Endothelial cell of hepatic sinusoid (primary cell): ENCODE results near the gene ARV1.

Experiments used
- in situ Hi-C: cut with HindIII; loops from 2 replicates; pipeline ENCODE4 v1.10.0; 2017; ENCODE audit warnings: low sequenced_read_pairs

ARV1 gene

DNA sequence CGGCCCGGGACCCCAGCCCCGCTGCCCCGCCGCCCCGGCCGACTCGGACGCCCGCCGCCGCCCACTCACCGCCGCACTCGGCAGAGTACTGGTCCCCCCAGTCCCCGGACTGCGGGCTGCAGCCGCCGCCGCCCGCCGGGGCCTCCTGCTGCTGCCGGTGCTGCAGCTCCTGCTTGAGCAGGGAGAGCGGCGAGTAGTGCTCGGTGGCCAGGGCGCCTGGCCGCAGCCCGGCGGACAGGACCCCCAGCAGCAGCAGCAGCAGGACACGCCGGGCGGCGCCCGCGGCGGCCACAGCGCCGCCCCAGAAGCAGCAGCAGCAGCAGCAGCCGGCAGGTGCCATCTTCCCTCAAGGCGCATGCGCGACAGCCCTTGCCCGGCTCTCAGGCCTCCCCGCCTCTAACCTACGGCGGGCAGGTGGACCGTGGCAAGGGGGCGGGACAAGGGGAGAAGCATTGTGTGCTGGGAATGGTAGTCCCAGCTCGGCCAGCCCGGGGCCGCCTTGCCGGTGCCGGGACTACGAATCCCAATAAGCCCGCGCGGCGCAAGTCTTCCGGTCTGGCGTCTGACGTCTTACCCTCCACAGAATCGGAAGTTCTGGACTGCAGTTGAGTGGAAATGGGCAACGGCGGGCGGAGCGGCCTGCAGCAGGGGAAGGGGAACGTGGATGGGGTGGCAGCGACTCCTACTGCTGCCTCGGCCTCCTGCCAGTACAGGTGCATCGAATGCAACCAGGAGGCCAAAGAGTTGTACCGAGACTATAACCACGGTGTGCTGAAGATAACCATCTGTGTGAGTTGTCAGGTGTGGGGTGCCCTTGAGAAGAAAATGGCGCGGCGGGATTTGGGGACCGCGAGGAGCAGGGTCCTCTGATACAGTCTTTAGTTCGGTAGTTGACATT is at the start of gene ARV1, which contains the start of gene TTC13:
Gene ARV1 (plus strand): TSS at position 604 of the 898 bp plus-strand sequence. CDS start 12 bp downstream, at position 616.
Gene TTC13 (minus strand): TSS at position 371 of the 898 bp plus-strand sequence. CDS start 31 bp downstream, at position 340.
- in situ Hi-C loops = no loop called here

- in situ Hi-C loops = no loop called here
These were observed 47.9 kb upstream of the ARV1 start for GRCh38 chr1:230930986-230931385.

DNA sequence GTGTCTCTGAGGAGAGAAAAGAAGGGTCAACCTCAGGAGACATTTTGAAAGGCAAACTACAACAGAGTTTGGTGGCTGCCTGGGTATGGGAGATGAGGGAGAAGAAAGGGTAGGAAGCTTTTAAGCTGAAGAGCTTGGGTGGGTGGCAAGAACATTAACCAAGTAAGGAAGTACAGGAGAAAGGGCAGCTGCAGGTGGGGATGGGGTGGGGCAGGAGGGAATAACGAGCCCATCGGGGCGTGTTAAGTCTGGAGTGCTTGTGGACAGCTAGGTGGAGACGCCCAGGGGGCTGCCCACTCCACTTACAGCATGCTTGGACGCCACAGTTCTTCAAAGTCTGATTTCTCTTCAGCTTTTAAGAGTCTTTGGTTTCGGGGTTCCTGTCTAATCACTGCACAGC is 43.0 kb upstream of the ARV1 start:
- in situ Hi-C loops = no loop called here

DNA sequence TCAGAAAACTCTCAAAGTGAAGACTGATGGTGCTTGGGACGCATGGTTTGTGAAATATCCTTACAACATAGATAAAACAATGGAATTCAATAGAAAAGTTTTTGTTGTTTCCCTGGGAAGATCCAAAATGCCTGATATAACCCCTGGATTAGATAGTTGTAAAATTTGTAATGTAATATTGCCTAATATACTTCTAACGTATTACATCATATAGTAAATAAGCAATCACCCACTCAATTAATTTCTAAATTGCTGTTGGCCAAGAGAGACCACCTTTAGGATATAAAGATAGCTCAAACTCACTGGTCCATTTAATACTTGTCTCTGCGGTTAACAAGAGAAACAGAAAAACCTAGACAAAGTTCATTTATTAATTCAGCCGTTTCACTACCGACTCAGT is 42.4 kb upstream of the ARV1 start:
- in situ Hi-C loops = no loop called here

DNA sequence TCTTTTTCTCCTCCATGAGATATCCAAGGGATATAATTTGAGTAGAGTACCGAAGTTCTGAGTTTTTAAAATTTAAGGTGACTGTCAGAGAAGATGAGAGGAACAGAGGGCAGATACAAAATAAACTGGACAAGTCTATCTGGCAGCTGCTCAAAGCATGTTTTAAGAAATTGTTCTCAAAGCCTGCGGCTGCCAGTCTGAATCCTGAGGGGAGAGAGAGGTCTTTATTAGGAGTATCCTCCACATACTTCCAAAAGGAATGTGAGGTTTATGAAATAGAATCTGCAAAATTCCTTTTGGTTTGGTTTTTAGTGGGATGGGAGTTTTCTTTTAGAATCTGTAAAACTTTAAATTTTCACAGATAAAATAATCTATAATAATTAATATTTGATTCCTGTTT is 41.5 kb upstream of the ARV1 start:
- in situ Hi-C loops = no loop called here

- in situ Hi-C loops = no loop called here
These were observed 39.9 kb upstream of the ARV1 start for GRCh38 chr1:230938924-230939368.

DNA sequence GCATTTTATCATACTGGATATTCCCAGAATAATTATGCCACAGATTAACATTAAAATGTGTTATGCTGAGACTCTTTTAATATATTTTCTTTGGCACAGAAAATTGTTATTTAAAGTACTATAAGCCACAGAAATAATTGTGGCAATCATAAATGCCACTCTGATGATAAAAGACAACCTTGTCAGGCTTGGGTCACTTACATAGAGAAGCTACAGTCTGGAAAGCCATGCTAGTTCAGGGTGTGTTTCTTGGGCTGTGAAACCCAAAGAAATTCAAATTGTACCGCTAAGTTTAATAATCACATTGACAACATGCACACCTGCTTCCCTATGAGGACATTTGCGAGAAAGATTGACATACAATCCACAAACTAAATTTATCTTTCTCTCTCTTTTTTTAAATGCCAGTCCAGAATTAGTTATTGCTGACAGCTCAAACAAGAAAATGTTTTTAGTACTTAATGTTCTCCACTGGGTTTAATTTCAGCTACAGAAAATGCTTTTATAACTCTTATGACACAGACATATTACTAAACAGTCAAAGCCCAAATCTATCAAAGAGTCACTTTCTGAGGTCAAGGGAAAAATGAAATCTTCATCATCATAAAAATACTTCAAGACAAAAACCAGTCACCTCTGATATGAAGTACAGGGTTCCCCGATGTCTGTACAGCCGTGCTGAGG is 38.9 kb upstream of the ARV1 start:
- in situ Hi-C loops = no loop called here

- in situ Hi-C loops = no loop called here
These were observed 38.0 kb upstream of the ARV1 start for GRCh38 chr1:230940848-230941247.

DNA sequence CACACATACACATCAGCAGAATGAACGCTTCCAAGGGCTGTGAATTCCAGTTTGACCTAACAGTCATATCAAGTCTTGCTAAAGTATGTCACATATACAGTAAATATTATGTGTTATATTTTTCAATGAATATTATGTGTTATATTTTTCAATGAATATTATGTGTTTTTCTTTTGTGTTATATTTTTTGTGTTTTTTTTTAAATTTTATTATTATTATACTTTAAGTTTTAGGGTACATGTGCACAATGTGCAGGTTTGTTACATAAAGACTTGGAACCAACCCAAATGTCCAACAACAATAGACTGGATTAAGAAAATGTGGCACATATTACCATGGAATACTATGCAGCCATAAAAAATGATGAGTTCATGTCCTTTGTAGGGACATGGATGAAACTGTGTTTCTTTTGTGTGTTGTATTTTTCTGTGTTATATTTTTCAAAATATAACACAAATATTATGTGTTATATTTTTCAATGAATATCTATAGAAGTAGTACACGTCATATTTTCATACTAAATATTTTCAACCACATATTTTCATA is 35.8 kb upstream of the ARV1 start:
- in situ Hi-C loops = no loop called here

- in situ Hi-C loops = no loop called here
These were observed 30.6 kb upstream of the ARV1 start for GRCh38 chr1:230948301-230948700.

GRCh38 chr1:230948903-230949302 is 30.0 kb upstream of the ARV1 start:
- in situ Hi-C loops = no loop called here

DNA sequence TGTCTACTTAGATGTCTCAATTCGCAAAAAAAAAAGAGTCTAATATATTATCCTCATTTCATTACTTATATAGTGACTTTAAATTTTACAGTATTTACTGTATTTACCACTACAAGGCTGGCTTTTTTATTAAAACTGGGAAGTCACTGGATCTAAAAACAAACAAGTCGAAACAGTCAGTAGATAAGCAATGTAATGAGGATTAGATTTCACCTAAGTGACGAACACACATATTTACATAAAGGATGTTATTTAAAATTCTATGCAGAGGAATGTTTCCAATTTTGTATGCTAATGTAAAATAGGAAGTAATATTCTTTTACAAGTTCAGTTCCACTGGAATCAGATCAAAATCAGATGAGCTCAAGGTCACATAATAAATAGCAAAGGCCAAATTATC is 28.5 kb upstream of the ARV1 start:
- in situ Hi-C loops = loop anchor here (10.0 kb wide), 1 partner anchor 64 kb away; no protein-coding TSS in a partner anchor

- in situ Hi-C loops = loop anchor here (10.0 kb wide), 1 partner anchor 57 kb away; no protein-coding TSS in a partner anchor
These were observed 21.3 kb upstream of the ARV1 start for GRCh38 chr1:230957580-230957989.

DNA sequence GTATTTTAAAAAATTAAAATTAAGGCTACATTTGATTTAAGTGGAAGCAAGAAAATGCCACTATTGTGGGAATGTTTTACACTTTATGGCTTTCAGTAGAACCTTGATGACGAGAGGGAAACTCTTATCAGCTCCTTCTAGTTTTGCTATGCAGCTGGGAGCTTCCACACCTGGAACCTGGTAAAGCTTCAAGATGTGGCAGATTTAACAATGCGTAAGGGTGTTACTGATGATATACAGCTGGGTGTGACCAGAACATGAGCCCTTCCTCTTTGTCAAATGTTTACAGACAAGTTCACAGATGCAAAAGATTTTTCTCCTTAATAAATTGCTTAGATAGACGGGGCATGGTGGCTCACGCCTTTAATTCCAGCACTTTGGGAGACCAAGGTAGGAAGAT is 20.5 kb upstream of the ARV1 start:
- in situ Hi-C loops = loop anchor here (10.0 kb wide), 1 partner anchor 56 kb away; no protein-coding TSS in a partner anchor

- in situ Hi-C loops = no loop called here
These were observed 14.0 kb upstream of the ARV1 start for GRCh38 chr1:230964896-230965295.

GRCh38 chr1:230965535-230965934 is 13.4 kb upstream of the ARV1 start:
- in situ Hi-C loops = no loop called here

DNA sequence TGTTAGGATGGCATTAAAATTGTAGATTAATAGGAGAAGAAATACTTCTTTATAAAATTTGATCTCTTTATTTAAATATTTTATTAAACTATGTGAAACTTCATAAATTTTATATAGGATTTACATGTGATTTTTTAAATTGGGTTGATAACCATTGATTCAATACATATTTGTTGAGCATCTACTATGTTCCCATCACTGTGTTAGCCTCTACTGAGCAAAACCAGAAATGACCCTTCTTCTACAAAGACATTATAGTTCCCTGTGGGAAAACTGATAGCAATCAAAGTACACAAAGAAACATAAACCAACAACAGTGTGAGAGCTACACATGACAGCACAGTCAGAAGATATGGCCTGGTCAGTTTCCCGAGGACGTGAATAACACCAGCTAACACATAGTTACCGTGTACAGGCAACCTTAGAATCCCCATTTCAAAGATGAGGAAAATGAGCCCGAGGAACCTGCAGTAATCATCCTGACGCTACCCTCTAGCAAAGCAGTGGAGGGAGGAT is 12.5 kb upstream of the ARV1 start:
- in situ Hi-C loops = no loop called here

DNA sequence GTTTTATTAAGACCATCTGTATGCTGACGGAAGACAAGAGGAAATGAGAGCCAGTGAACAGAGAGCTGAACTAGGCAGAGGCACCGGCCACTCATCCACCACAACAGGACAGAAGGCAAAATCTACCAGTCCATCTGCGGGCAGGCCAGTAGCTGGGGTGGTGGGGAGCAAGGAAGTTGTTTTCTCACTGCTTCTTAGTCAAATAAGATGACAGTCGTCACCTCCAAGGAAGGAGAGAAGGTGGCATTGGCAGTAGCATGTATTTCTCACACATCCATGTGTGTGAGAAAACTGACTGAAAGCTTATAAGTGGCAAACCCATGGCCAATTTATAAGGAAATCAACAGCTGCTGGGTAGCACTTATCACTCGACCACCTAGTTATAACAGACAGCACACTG is 8.5 kb upstream of the ARV1 start:
- in situ Hi-C loops = loop anchor here (5.0 kb wide), 1 partner anchor 83 kb away; no protein-coding TSS in a partner anchor

DNA sequence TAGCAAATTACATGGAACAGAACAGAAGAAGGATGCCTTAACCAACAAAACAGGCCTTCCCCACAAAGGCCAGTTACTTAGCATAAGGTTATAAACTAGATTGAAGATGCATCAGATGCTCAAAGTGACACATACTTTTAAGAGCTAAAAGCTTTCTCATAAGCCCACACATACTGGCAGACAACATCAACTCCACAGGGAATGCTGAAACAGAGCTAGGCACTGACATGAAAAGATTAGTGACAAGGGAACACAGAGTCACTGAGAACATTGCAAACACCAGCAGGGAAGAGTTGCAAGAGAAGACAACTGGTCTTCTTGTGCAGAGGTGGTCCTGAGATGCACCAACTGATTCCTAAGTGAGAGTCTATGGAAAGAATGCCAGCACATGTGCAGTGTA is 7.1 kb upstream of the ARV1 start:
- in situ Hi-C loops = loop anchor here (5.0 kb wide), 1 partner anchor 84 kb away; no protein-coding TSS in a partner anchor

DNA sequence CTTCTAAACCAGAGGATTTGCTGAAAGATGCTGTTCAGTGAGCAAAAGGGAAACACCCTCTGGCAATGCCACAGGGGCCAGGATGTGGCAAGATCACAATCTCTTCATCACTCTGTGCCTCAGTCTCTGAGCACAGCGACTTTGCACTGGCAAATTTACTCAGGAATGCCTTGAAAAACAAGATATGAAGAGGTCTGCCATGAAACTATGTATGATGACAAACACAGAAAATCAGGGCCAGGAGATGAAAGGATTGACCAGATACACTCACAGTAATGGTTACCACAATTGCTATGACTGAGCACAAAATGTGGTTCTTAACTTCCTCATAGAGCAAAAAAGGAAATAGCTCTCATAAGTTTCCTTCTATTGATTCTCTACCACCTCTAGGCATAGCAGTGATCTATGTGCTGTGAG is 6.0 kb upstream of the ARV1 start:
- in situ Hi-C loops = loop anchor here (5.0 kb wide), 1 partner anchor 86 kb away; no protein-coding TSS in a partner anchor

DNA sequence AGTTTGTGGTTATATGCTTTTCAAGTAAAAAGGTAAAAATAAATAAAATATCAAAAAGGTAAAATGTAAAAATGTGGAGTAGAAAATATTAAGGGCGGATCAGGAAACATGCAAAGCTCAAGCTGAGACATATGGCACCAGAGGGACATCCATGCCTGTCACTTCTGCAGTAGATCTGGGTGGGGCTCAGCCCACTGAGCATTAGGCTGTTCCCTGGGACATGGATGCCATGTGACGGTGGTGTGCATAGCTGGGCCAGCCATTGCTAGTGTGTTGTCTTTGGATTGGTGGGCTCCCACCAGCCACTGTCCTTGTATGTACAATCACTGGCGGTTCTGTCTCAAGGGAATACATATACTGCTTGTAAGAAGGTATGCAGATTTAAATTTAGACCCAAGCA is 3.3 kb upstream of the ARV1 start:
- in situ Hi-C loops = no loop called here
